ENCODE results near the gene MYMX.

MYMX gene

DNA sequence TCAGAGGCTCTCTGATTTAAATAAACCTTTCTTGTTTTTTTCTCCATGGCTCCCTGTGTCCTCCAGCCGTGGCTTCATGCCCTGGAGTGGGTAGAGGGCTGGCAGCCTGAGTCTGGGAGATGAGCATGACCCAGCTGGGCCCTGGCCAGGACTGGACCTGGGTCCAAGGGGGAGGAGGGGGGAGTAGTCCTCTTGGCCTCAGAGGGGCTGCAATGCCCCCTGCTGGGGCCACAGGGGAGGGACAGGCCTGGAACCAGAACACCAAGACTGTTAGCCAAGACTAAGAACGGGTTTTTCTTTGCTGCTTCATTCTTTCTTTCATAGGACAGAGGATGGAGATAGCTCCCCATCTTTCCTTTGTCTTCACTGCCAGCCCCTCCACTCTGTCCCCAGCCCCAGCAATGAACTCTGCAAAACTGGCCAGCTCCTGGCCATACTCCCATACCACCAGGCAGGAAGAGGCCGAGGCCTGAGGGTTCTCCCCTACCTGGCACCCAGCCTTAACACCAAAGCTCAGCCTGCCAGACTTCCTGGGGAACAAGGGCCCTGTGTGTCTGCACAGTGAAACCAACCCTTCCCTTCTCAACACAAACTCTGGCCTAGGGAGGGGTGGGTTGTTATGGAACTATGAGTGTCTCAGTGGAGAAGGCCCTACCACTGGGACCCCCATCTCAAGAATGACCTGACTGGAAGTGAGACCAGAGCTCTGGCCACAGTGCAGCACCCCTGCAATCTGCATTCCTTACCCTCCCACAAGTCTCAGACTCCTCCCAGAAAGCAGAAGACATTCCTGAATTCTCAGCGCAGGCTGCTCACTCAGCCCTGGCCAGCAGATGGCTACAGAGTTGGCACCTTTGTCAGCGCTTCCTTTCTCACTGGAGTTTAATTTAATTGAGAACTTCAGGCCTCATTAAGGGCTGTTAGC, 17.6 kb downstream of the MYMX start:
- no peak for DNase-seq

DNA sequence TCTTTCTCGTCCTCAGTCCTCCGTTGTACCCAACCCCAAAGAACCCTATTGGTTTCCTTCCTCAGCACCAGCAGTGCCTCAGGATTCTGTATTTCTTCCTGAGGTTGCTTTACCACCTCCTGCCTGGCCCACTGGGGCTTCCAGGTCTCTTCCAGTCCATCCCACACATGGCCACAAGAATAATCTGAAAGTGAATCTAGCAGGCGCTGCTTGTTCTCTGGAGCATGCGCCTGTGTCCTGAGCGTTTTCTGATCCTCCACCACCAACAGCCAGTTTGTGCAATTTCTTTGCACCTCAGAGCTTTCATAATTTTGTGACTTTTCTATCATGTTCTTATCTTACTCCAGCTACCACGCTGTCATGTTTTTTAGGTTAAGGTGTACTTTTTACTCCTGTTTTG, 18.5 kb downstream of the MYMX start:
- no peak for DNase-seq

DNA sequence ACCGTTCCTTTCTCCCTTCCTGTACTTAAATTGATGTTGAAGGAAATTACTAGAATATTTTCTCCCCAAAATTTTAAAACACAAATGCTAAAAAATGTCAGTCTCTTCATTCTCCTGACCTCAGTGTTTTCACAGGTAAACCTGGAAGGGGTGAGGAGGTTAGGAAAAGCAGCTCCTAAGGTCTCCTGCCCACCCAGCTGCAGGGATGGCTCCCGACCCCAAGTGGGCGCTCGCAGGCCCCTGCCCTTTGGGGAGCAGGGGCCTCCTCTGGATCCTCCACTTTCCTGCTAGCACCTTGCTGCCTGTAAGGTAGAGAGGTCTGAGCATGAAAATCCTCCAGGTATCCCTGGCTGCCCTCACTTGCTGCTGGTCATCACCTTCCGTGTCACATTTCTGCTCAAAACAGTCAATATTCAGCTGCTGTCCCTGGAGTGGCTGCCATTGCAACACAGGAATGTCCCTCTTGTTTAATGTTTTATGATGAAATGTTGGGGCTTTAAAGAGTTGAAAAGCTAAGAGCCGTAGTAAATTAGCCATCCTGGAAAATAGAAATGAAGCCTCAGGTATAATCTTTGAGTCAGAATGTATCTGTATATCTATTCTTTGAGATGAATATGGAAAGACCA, 19.3 kb downstream of the MYMX start:
- DNase-seq = no peak

DNA sequence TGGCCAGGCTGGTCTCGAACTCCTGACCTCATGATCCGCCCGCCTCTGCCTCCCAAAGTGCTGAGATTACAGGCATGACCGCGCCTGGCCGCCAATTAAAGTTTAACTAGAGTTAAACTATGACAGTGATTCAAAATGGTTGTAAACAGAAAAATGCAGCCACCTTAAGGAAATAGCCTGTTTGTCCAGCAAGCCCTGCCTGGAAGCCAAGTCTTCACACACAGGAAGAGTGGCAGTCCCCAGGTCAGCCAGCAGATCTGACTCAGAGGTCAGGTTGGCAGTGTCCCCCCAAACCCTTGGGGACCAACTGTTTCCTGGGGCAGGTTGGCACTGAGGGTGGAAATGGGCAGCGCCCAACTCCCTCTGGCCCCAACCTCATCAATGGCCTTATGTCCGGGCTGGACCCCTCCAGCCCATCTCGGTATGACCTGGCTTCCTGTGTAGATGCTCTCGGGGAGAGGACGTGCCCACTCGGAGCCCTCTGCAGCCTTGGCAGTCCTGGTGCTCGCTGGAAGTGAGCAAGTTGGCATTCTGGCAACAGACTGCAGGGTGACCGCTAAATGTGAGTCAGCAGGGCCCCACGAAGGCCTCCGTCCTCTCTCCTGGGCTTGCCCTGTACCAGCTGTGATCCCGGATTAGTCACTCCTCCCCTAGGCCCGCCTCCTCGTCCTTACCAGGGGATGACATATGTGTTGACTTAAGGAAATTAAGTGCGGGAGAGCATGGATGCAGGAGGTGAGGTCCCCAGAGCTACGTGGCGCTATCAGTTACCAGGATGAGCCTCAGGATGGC, 20.5 kb downstream of the MYMX start:
- DNase-seq = peak; percentile 30

DNA sequence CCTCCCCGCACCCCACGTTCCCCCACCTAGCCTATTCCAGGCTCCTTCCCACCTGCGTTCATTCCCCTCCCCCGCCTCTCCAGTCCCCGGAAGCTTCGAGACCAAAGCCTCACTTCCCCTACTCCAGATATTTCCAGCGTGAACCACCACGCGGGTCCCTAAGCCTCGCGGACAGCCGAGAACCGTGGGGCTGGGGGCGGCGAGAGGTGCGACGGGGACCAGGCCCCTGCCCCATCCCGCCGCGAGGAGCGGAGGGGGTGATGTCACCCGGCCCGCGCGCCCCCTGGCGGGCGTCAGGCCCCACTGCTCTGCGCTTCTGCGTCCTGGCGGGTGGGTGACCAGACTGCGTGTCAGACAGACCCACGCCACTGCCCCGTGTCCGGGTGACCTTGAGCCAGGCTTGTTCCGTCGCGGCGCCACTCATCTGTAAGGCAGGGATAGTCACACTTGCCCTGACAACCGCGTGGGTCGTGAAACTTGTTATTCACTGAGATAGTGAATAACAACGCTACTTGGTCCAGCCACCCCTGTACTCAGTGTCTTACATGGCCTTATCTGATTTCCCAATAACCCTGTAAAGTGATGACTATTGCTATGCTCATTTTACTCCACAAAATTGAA, 21.2 kb downstream of the MYMX start:
- DNase-seq = peak; percentile 29

DNA sequence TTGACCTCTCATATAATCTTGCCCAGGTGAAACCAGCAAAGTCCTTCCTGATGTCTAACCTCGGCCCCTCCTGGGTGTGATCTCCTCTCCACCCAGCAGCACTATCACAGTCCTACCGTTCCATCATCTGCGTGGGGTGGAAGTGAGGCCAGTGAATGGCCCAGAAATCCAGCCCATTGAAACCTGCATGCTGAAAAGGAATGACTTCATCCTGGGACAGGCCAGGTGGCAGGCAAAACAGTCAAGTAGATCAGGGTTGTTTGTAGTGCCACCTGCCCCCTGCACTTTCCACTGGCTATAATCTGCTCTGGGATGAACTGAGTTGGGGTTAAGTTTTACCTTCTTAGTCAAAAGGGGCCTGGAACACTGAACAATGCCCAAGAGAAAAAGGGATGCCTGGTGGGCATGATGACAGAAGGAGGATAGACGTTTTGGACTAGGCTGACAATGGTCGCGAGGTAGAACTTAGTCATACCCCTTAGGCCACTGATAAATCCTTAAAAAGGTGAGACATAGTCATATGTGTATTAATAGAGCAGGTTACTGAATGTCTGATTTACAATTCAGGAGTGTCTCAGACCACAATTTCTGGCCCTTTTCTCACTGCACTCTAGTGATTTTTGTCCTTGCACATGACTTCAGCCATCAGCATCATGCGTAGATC, 22.1 kb downstream of the MYMX start:
- no peak for DNase-seq

DNA sequence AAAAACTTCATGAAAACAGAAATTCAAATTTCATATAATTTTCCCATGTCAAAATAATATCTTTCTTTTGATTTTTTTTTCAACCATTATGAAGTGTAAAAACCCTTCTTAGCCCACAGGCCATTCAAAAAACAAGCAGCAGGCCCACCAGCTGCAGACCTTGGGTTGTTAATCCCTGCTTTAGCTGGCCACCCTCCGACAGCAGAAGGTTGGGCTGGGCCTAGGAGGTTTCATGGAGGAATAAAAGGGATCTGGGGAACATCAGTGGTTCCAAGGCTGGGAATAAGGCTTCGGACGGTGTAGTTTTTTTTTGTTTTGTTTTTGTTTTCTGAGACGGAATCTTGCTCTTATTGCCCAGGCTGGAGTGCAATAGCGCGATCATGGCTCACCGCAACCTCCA, 26.6 kb downstream of the MYMX start:
- DNase-seq = no peak

DNA sequence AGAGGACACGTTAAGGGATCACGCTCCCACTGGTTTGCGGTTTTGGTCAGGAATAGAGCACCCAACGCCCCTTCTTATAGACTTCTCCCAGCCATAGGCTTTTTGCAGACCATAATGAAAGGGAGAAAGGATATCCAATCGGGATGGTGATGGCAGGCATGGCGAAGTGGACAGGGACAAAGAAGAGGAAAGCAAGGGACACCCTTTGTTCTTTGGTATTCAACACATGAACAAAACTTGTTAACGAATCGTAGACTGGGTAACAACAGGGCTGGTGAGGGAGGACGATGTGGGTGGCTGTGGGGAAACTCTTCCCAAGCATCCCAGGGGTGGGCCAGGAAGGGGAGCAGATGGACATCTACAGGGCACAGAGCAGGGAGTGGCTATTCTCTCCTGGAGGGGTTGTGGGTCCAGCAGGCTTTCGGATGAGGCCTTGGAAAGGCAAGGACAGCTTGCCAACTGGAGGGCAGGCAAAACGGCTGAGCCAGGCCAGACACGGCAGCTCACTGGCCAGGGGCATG, 28.7 kb downstream of the MYMX start:
- no peak for DNase-seq

DNA sequence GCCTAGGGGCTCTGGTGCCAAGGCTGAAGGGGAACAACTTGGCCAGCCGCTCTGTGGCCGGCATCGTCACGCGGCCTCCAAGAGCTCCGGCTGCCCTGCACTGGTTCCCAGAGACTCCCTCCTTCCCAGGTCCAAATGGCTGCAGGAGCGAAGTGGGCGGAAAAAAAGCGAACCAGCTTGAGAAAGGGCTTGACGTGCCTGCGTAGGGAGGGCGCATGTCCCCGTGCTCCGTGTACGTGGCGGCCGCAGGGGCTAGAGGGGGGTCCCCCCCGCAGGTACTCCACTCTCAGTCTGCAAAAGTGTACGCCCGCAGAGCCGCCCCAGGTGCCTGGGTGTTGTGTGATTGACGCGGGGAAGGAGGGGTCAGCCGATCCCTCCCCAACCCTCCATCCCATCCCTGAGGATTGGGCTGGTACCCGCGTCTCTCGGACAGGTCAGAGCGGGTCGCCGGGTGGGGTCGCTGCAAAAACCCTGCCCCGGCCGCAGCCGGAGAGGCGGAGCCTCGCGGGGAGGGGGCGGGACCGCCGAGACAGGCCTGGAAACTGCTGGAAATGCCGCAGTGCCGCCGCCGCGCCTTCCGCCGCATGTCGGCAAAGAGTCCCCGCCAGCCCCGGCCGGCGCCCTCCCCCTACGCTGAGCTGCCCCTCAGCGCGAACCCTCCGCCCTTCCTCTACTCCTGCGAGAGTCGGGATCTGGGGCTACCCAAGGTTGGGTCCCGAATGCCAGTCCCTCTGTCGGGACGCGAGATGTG, 29.4 kb downstream of the MYMX start:
- peak; percentile 75 for DNase-seq

DNA sequence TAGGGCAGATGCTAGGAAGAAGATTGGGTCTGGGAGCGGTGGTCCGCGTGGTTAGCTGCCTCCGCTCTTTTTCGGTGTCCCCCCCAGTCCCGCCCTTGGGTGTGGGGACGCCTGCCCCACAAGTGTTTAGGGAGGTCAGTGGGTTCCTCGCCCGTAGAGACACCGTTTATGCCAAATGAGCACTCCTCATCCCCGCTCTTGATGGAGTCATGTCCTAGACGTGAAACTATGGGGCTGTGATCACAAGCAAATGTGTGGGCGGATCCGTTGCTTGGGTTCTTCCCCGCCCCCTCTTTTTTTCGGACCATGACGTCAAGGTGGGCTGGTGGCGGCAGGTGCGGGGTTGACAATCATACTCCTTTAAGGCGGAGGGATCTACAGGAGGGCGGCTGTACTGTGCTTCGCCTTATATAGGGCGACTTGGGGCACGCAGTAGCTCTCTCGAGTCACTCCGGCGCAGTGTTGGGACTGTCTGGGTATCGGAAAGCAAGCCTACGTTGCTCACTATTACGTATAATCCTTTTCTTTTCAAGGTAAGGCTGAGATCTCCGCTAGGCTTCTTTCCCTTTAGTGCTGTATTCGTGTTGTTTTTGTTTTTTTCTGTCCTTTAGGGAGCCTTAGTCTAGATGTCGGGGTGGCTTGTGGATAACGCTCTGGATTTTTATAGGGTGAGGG, 30.1 kb downstream of the MYMX start, which contains the start of gene HSP90AB1:
Gene HSP90AB1 (plus strand): TSS at position 439 of the 675 bp plus-strand sequence. CDS start 1,529 bp downstream, outside the sequence.
- no peak for DNase-seq

DNA sequence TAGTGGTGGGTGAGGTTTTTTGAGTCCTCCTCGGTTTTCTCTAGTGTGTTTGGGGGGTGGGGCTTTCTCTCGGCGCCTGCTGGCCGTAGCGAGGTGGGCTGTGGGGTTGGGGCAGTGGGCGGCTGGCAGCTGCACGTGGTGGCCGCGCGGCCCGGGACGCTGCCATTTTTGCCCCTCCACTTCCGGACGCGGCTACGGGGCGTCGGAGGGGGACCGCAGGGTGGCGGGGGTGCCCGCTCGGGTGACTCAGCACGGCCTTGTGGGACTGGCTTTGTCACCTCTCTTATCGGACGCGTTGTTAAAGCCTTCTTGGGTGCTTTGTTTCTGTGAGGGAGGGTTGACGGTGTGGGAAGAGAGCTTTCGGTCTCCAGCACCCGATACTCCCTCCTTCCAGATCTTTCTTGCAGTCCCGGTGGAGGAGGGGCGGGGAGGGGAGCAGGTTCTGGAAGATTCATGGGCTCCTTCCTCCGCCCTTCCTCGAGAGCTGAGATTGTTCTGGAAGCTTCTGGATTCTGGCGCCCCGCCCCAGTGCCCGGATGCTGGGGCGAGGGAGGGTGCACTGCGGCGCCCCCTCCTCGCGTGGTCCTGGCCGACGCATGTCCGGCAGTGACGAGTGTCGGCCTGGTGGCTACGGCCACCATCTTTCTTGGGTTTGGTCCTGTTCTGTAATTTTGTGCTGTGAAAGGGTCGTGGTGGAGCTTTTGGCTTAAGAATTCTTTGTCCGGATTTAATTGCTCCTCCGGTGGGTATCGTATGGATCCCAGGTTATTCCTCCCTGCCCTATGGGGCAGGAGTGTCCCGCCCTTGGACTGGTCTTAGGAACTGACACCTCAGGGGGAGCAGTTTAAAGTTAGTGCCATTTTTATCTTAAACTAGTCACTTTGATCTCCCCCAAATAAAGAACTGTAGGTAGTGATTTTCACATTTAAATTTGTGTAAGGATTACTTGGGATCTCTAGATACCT, 30.9 kb downstream of the MYMX start:
- no peak for DNase-seq

DNA sequence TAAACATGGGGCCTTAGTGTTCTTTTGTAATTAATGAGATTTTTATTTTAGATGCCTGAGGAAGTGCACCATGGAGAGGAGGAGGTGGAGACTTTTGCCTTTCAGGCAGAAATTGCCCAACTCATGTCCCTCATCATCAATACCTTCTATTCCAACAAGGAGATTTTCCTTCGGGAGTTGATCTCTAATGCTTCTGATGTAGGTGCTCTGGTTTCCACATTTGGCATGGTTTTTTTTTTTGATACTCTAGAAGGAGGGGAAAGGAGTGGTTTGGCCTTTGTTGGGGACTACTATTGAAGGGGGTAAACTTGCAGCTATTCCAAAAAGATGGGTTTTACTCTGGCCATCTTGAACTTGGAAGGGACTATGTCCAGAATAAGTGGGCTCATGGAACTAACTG, 31.9 kb downstream of the MYMX start:
- no peak for DNase-seq

DNA sequence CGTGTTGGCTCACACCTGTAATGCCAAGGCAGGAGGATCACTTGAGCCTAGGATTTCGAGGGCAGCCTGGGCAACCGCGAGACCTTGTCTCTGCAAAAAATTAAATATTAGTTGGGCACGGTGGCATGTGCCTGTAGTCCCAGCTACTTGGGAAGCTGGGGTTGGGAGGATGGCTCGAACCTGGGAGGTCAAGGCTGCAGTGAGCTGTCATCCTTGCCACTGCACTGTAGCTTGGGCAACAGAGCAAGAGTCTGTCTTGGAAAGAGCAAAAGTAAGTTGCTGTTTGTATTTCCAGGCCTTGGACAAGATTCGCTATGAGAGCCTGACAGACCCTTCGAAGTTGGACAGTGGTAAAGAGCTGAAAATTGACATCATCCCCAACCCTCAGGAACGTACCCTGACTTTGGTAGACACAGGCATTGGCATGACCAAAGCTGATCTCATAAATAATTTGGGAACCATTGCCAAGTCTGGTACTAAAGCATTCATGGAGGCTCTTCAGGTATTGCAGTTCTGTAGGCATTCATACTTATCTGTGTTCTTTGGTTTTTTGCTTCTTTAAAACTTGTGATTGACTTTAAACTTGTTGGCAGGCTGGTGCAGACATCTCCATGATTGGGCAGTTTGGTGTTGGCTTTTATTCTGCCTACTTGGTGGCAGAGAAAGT, 32.5 kb downstream of the MYMX start:
- no peak for DNase-seq

DNA sequence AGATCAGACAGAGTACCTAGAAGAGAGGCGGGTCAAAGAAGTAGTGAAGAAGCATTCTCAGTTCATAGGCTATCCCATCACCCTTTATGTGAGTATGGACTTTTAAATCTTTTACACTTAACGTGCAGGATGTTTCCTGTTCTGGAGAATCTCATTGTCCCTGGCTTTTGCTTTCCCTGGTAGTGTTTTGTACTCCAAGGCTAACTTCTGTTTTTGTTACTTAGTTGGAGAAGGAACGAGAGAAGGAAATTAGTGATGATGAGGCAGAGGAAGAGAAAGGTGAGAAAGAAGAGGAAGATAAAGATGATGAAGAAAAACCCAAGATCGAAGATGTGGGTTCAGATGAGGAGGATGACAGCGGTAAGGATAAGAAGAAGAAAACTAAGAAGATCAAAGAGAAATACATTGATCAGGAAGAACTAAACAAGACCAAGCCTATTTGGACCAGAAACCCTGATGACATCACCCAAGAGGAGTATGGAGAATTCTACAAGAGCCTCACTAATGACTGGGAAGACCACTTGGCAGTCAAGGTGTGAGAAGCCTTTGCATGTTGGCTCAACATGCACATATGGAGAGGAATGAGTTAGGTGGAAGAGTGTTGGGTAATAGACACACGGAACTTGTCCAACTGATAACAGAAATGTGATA, 33.5 kb downstream of the MYMX start:
- DNase-seq = no peak

DNA sequence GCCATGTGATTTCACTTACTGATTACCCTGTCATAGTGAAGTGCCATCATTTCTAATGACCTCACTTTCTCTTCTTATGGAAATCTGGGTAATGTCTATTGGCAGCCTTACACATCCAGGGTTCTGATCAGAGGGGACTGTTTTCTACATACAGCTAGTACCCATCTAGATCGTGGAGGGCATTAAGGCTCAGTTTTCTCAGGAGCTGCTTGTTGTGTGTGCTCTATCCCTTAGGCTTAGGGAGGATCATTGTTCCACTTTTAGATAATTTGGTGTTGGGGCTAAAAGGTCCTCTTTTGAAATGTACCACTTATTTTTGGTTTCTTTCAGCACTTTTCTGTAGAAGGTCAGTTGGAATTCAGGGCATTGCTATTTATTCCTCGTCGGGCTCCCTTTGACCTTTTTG, 34.0 kb downstream of the MYMX start:
- DNase-seq = no peak

DNA sequence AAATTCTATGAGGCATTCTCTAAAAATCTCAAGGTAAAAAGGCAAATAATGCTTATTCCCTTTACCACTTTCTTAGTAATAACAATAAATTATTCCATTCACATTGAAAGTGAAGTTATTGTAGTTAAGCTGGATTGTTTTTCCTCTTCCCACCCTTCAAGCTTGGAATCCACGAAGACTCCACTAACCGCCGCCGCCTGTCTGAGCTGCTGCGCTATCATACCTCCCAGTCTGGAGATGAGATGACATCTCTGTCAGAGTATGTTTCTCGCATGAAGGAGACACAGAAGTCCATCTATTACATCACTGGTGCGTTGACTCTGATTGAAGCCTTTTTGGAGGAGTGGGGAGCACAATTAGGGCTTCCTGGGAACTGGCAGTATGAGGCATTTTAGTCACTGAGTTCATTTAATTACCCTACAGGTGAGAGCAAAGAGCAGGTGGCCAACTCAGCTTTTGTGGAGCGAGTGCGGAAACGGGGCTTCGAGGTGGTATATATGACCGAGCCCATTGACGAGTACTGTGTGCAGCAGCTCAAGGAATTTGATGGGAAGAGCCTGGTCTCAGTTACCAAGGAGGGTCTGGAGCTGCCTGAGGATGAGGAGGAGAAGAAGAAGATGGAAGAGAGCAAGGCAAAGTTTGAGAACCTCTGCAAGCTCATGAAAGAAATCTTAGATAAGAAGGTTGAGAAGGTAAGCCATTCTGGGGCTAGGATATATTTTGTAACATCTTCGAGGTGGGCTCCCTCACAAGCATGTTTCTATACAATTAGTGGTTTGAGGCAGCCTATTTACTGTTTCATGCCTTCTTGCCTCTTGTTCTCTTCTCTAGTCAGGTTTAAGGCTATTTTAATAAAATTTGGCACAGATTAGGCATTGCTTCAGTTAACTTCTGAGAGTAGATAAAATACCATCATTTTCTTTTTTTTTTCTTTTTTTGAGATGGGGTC, 35.1 kb downstream of the MYMX start:
- DNase-seq = no peak

Measured in cortex of kidney (tissue), 1 donor.